ENCODE results near the gene GULP1.
"Not testable (repeated sequence)": the region's sequence is repeated elsewhere in the genome, so short reads cannot be mapped to it uniquely, and the experiment has no call there.

Gene GULP1

GRCh38 chr2:188523919-188524318 is 232.2 kb downstream of the GULP1 start:
- DNase-seq (ENCODE audit: low read depth in 2 of 3, low spot score in 1 of 3): no peak

- DNase-seq (ENCODE audit: low read depth in 2 of 3, low spot score in 1 of 3): peak in 2 of 3 donors; percentile 2 to 36
These were observed 232.9 kb downstream of the GULP1 start for GRCh38 chr2:188524519-188525113.

GRCh38 chr2:188526701-188527100 is 235.0 kb downstream of the GULP1 start:
- DNase-seq (ENCODE audit: low read depth in 2 of 3, low spot score in 1 of 3): no peak

GRCh38 chr2:188527141-188527540 is 235.5 kb downstream of the GULP1 start:
- no peak for DNase-seq (ENCODE audit: low read depth in 2 of 3, low spot score in 1 of 3)

GRCh38 chr2:188527581-188527993 is 235.9 kb downstream of the GULP1 start:
- DNase-seq (ENCODE audit: low read depth in 2 of 3, low spot score in 1 of 3): no peak

GRCh38 chr2:188529710-188530109 is 238.0 kb downstream of the GULP1 start:
- no peak for DNase-seq (ENCODE audit: low read depth in 2 of 3, low spot score in 1 of 3)

- DNase-seq (ENCODE audit: low read depth in 2 of 3, low spot score in 1 of 3): no peak
These were observed 243.2 kb downstream of the GULP1 start for GRCh38 chr2:188534875-188535274.

GRCh38 chr2:188551671-188552070 is 260.0 kb downstream of the GULP1 start:
- no peak for DNase-seq (ENCODE audit: low read depth in 2 of 3, low spot score in 1 of 3)

GRCh38 chr2:188557081-188557480 is 265.4 kb downstream of the GULP1 start:
- no peak for DNase-seq (ENCODE audit: low read depth in 2 of 3, low spot score in 1 of 3)

- DNase-seq (ENCODE audit: low read depth in 2 of 3, low spot score in 1 of 3): not testable (repeated sequence)
These were observed 267.8 kb downstream of the GULP1 start for GRCh38 chr2:188559455-188559854.

- DNase-seq (ENCODE audit: low read depth in 2 of 3, low spot score in 1 of 3): no peak
These were observed 269.9 kb downstream of the GULP1 start for GRCh38 chr2:188561473-188561979.

GRCh38 chr2:188569431-188570165 is 277.9 kb downstream of the GULP1 start:
- DNase-seq (ENCODE audit: low read depth in 2 of 3, low spot score in 1 of 3): no peak

- DNase-seq (ENCODE audit: low read depth in 2 of 3, low spot score in 1 of 3): no peak
These were observed 278.7 kb downstream of the GULP1 start for GRCh38 chr2:188570370-188570769.

- no peak for DNase-seq (ENCODE audit: low read depth in 2 of 3, low spot score in 1 of 3)
These were observed 280.0 kb downstream of the GULP1 start for GRCh38 chr2:188571543-188572303.

GRCh38 chr2:188572592-188572991 is 280.9 kb downstream of the GULP1 start:
- no peak for DNase-seq (ENCODE audit: low read depth in 2 of 3, low spot score in 1 of 3)

- DNase-seq (ENCODE audit: low read depth in 2 of 3, low spot score in 1 of 3): no peak
These were observed 281.8 kb downstream of the GULP1 start for GRCh38 chr2:188573453-188573852.

GRCh38 chr2:188576006-188576405 is 284.3 kb downstream of the GULP1 start:
- no peak for DNase-seq (ENCODE audit: low read depth in 2 of 3, low spot score in 1 of 3)

GRCh38 chr2:188576651-188577050 is 285.0 kb downstream of the GULP1 start:
- DNase-seq (ENCODE audit: low read depth in 2 of 3, low spot score in 1 of 3): no peak

- no peak for DNase-seq (ENCODE audit: low read depth in 2 of 3, low spot score in 1 of 3)
These were observed 285.6 kb downstream of the GULP1 start for GRCh38 chr2:188577231-188577630.

- DNase-seq (ENCODE audit: low read depth in 2 of 3, low spot score in 1 of 3): no peak
These were observed 289.1 kb downstream of the GULP1 start for GRCh38 chr2:188580738-188581137.

GRCh38 chr2:188582211-188582610 is 290.5 kb downstream of the GULP1 start:
- DNase-seq (ENCODE audit: low read depth in 2 of 3, low spot score in 1 of 3): no peak

- no peak for DNase-seq (ENCODE audit: low read depth in 2 of 3, low spot score in 1 of 3)
These were observed 296.6 kb downstream of the GULP1 start for GRCh38 chr2:188588235-188588634.

Measured in stimulated activated CD4-positive, alpha-beta T cell treated with anti-CD3 and anti-CD28 coated beads, Interleukin-12 subunit alpha, Interleukin-12 subunit beta, amount 100 ng/mL, for 48 hours (primary cell).